ENCODE results near the gene ILKAP. TPM values are rescaled to one million over a fixed set of nuclear protein-coding genes. Genes with fewer than 3 reads are reported as not detected.

ILKAP gene
- total and polyA plus RNA-seq, 2 experiments from 2014 or later: 11.9 to 35.0 TPM

DNA sequence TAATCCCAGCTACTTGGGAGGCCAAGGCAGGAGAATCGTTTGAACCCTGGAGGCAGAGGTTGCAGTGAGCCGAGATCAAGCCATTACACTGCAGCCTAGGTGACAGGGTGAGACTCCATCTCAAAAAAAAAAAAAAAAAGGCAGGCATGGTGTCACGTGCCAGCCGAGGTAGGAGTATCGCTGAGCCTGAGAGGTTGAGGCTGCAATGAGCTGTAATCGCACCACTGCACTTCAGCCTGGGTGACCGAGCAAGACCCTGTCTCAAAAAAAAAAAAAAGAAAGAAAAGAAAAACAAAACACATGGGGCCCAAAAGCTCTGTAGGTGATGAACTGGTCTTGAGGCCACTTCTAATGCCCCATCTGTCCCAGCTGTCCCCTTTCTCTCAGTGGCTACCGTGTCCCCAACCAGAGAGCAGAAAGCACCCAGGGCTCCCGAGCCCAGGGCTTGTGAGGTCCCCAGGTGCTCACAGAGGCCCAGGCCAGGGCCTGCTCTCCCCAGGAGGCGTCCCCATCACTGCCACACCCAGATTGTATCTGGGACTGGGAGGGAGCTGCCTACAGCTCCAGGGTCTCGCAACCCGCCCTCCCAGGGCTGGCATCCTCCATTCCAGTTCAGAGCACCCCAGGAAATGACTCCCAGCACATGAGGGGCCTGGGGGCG is 56.5 kb downstream of the ILKAP start:
- no peak overlapping the region for H3K9ac ChIP-seq
- no peak overlapping the region for H2AFZ ChIP-seq
- DNase-seq: no peak
- no peak overlapping the region for H3K4me3 ChIP-seq
- TF ChIP-seq EZH2phosphoT487 (IDR thresholded peaks at IDR 0.05; ENCODE audit: insufficient read depth, low read depth): no peak
- no peak for TF ChIP-seq EZH2 (IDR thresholded peaks at IDR 0.05; ENCODE audit: insufficient read depth, poor library complexity, severe bottlenecking)
- no peaks in the 10 kb centered on the region for H3K79me2 ChIP-seq (ENCODE audit: insufficient read depth)
- no peak overlapping the region for H3K27ac ChIP-seq
- H4K20me1 ChIP-seq (ENCODE audit: insufficient read depth): no peaks in the 10 kb centered on the region
- no peaks in the 10 kb centered on the region for H3K27me3 ChIP-seq (replicated peaks; ENCODE audit: insufficient read depth)
- in situ Hi-C loops (cut with MboI): no loop called here
- H3K9me2 ChIP-seq (ENCODE audit: insufficient read depth): no peaks in the 10 kb centered on the region
- H3K4me1 ChIP-seq (ENCODE audit: insufficient read depth): peaks cover 11% of the 10 kb centered on the region
- no peak overlapping the region for H3K4me2 ChIP-seq (ENCODE audit: unreplicated experiment)
- no peaks in the 10 kb centered on the region for H3K36me3 ChIP-seq (ENCODE audit: low read depth)
- WGBS, 2 experiments (ENCODE audit: low coverage in 1 of 2, low lambda C conversion rate in 2 of 2, missing lambda C conversion rate in 2 of 2): 94% methylated on average over 13 of the region's 13 CpGs
- H3K9me3 ChIP-seq (ENCODE audit: low read depth): no peaks in the 10 kb centered on the region
- H3F3A ChIP-seq (ENCODE audit: insufficient read depth): no peaks in the 10 kb centered on the region

GRCh38 chr2:238145851-238146250 is 57.6 kb downstream of the ILKAP start:
- no peak overlapping the region for H3K4me2 ChIP-seq (ENCODE audit: unreplicated experiment)
- TF ChIP-seq EZH2phosphoT487 (IDR thresholded peaks at IDR 0.05; ENCODE audit: insufficient read depth, low read depth): no peak
- no peak for TF ChIP-seq EZH2 (IDR thresholded peaks at IDR 0.05; ENCODE audit: insufficient read depth, poor library complexity, severe bottlenecking)
- no peak overlapping the region for H3K4me3 ChIP-seq
- H2AFZ ChIP-seq: no peak overlapping the region
- H3K36me3 ChIP-seq (ENCODE audit: low read depth): no peaks in the 10 kb centered on the region
- H3F3A ChIP-seq (ENCODE audit: insufficient read depth): no peaks in the 10 kb centered on the region
- no peaks in the 10 kb centered on the region for H3K79me2 ChIP-seq (ENCODE audit: insufficient read depth)
- in situ Hi-C loops (cut with MboI): no loop called here
- no peaks in the 10 kb centered on the region for H4K20me1 ChIP-seq (ENCODE audit: insufficient read depth)
- no peak overlapping the region for H3K9ac ChIP-seq
- H3K9me2 ChIP-seq (ENCODE audit: insufficient read depth): no peaks in the 10 kb centered on the region
- 78 to 86% methylated on average over 12 of the region's 12 CpGs for WGBS, 2 experiments (ENCODE audit: low coverage in 1 of 2, low lambda C conversion rate in 2 of 2, missing lambda C conversion rate in 2 of 2)
- no peak for DNase-seq
- no peaks in the 10 kb centered on the region for H3K9me3 ChIP-seq (ENCODE audit: low read depth)
- H3K4me1 ChIP-seq (ENCODE audit: insufficient read depth): peaks cover 15% of the 10 kb centered on the region
- no peaks in the 10 kb centered on the region for H3K27me3 ChIP-seq (replicated peaks; ENCODE audit: insufficient read depth)
- H3K27ac ChIP-seq: no peak overlapping the region

DNA sequence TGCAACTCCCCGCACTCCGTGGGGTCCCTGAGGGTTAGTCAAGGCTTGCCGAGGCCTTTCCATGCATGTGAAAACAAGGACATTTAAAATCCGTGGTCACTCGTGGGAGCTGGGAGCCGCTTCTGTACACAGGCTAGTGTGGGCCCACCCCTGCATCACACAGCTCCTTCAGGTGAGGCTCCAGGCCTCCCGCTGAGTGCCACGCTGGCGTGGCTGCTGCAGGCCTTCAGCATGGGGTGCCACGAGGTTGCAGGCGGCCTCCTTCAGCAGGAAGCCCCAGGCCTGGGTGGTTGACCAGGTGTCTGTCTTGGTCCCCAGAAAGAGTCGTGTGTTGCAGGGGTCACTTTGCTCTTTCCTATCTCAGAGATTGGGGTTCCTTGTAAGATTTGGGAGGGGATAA is 58.4 kb downstream of the ILKAP start:
- Histone ChIP-seq H3K4me2 (ENCODE audit: unreplicated experiment) (no peak overlapping the region), H3K36me3 (ENCODE audit: low read depth) (no peaks in the 10 kb centered on the region), H3K79me2 (ENCODE audit: insufficient read depth) (no peaks in the 10 kb centered on the region), H3K4me1 (ENCODE audit: insufficient read depth) (peaks cover 15% of the 10 kb centered on the region), H3K4me3 (no peak overlapping the region), H3K27me3 (replicated peaks; ENCODE audit: insufficient read depth) (no peaks in the 10 kb centered on the region), H3K9me2 (ENCODE audit: insufficient read depth) (no peaks in the 10 kb centered on the region), H3K9ac (no peak overlapping the region), H3K9me3 (ENCODE audit: low read depth) (no peaks in the 10 kb centered on the region), H3K27ac (no peak overlapping the region), H4K20me1 (ENCODE audit: insufficient read depth) (no peaks in the 10 kb centered on the region), H3F3A (ENCODE audit: insufficient read depth) (no peaks in the 10 kb centered on the region), H2AFZ (no peak overlapping the region)
- WGBS, 2 experiments (ENCODE audit: low coverage in 1 of 2, low lambda C conversion rate in 2 of 2, missing lambda C conversion rate in 2 of 2): 95 to 98% methylated on average over 12 of the region's 12 CpGs
- peak; percentile 23 for DNase-seq
- no peak for TF ChIP-seq EZH2 (IDR thresholded peaks at IDR 0.05; ENCODE audit: insufficient read depth, poor library complexity, severe bottlenecking)
- TF ChIP-seq EZH2phosphoT487 (IDR thresholded peaks at IDR 0.05; ENCODE audit: insufficient read depth, low read depth): no peak
- in situ Hi-C loops (cut with MboI): no loop called here

DNA sequence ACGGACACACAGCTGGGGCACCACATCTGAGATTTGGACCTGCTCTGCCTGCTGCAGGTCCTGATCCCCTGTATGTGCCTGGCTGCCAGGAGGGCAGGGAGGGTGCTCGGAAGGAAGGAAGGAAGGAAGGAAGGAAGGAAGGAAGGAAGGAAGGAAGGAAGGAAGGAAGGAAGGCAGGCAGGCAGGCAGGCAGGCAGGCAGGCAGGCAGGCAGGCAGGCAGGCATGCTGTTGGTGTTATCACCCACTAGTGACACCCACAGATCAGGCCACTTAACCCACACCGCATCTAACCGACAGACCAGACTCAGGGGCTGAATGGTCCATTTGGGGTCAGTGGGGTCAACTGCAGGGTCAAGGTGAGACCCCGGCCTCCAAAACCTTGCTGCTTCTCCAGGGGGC is 59.2 kb downstream of the ILKAP start:
- in situ Hi-C loops (cut with MboI): no loop called here
- Histone ChIP-seq H3F3A (ENCODE audit: insufficient read depth) (no peaks in the 10 kb centered on the region), H3K27ac (no peak overlapping the region), H3K9me3 (ENCODE audit: low read depth) (no peaks in the 10 kb centered on the region), H3K4me2 (ENCODE audit: unreplicated experiment) (peak overlapping the region; percentile 49), H3K4me3 (no peak overlapping the region), H3K27me3 (replicated peaks; ENCODE audit: insufficient read depth) (no peaks in the 10 kb centered on the region), H3K79me2 (ENCODE audit: insufficient read depth) (no peaks in the 10 kb centered on the region), H3K4me1 (ENCODE audit: insufficient read depth) (peaks cover 15% of the 10 kb centered on the region), H3K9me2 (ENCODE audit: insufficient read depth) (no peaks in the 10 kb centered on the region), H3K9ac (no peak overlapping the region), H2AFZ (no peak overlapping the region), H4K20me1 (ENCODE audit: insufficient read depth) (no peaks in the 10 kb centered on the region), H3K36me3 (ENCODE audit: low read depth) (no peaks in the 10 kb centered on the region)
- no peak for TF ChIP-seq EZH2 (IDR thresholded peaks at IDR 0.05; ENCODE audit: insufficient read depth, poor library complexity, severe bottlenecking)
- no peak for TF ChIP-seq EZH2phosphoT487 (IDR thresholded peaks at IDR 0.05; ENCODE audit: insufficient read depth, low read depth)
- 87 to 91% methylated on average over 5 of the region's 5 CpGs for WGBS, 2 experiments (ENCODE audit: low coverage in 1 of 2, low lambda C conversion rate in 2 of 2, missing lambda C conversion rate in 2 of 2)
- no peak for DNase-seq

All from GM23248 (cell line).